Measurements from ENCODE around the gene GNG7.

The GNG7 gene

DNA sequence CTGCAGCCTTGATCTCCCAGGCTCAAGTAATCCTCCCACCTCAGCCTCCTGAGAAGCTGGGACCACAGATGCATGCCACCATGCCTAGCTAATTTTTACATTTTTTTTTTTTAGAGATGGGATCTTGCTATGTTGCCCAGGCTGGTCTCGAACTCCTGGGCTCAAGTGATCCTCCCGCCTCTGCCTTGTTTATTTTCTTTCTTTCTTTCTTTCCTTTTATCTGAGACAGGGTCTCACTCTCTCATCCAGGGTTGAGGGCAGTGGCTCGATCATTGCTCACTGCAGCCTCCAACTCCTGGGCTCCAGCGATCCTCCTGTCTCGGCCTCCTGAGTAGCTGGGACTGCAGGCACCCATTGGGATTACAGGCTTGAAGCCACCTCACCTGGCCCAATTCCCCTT, 3.8 kb upstream of the GNG7 start:
- ChIA-PET CTCF (no interaction called here), POLR2A (no interaction called here)
- no peak for DNase-seq (ENCODE audit: extremely low spot score)
- TF ChIP-seq ELF4 (IDR thresholded peaks at IDR 0.05) (no peak), FOXK2 (IDR thresholded peaks at IDR 0.05) (no peak), HDGF (IDR thresholded peaks at IDR 0.05; ENCODE audit: borderline replicate concordance) (no peak), SUZ12 (IDR thresholded peaks at IDR 0.05) (no peak)

DNA sequence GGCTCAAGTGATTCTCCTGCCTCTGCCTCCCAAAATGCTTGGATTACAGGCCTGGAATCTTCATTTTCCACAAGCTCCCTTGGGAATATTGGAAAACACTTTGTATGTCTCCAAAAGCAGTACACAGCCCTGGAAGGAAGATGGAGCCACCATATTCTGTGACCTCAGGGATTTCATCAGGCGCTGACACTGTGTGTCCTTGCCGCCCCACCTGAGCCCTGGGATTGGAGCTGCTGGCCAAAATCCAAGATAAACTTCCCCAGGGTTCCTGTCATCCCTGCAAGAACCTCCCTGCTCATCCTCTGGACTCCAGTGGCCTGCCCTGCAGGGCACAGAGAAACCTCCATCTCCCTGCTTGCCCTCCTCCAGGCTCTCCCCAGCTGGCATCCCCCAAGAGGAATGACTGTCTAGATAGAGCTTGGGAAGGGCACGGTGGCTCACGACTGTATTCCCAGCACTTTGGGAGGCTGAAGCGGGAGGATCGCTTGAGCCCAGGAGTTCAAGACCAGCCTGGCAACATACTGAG, 1.3 kb upstream of the GNG7 start:
- CTCF ChIA-PET, result no interaction called here
- POLR2A ChIA-PET, result interaction anchor here (1.0 kb wide), 1 partner anchor 32 kb away, joined by 3 read pairs; no protein-coding TSS in a partner anchor
- no peak for DNase-seq (ENCODE audit: extremely low spot score)
- TF ChIP-seq HDGF (IDR thresholded peaks at IDR 0.05; ENCODE audit: borderline replicate concordance) (no peak), L3MBTL2 (conservative IDR thresholded peaks at IDR 0.05) (no peak), CTBP1 (IDR thresholded peaks at IDR 0.05; ENCODE audit: borderline replicate concordance) (no peak), FOXA1 (IDR thresholded peaks at IDR 0.05) (no peak), PKNOX1 (IDR thresholded peaks at IDR 0.05) (no peak)

- ChIA-PET POLR2A (interaction anchor here (1.0 to 1.2 kb wide), 2 partner anchors 14 to 32 kb away, joined by 3 to 4 read pairs; no protein-coding TSS in a partner anchor), CTCF (no interaction called here)
- TF ChIP-seq ELF4 (IDR thresholded peaks at IDR 0.05) (no peak), TARDBP (IDR thresholded peaks at IDR 0.05) (no peak), SP1 (IDR thresholded peaks at IDR 0.05) (no peak), NFRKB (IDR thresholded peaks at IDR 0.05) (no peak), FOXA1 (IDR thresholded peaks at IDR 0.05) (no peak), PKNOX1 (IDR thresholded peaks at IDR 0.05) (no peak), HDGF (IDR thresholded peaks at IDR 0.05; ENCODE audit: borderline replicate concordance) (no peak), FOXM1 (IDR thresholded peaks at IDR 0.05; ENCODE audit: borderline replicate concordance) (no peak), ZNF384 (IDR thresholded peaks at IDR 0.05) (no peak), FOXK2 (IDR thresholded peaks at IDR 0.05) (no peak), CTBP1 (IDR thresholded peaks at IDR 0.05; ENCODE audit: borderline replicate concordance) (no peak), BHLHE40 (IDR thresholded peaks at IDR 0.05; ENCODE audit: borderline replicate concordance) (no peak), L3MBTL2 (conservative IDR thresholded peaks at IDR 0.05) (no peak), LEF1 (IDR thresholded peaks at IDR 0.05; ENCODE audit: borderline replicate concordance) (no peak), ARNT (IDR thresholded peaks at IDR 0.05) (no peak), SUZ12 (IDR thresholded peaks at IDR 0.05) (no peak)
- no peak for DNase-seq (ENCODE audit: extremely low spot score)
Observed at GRCh38 chr19:2703077-2703437, 563 bp upstream of the GNG7 start.

GRCh38 chr19:2701361-2702169, 929 bp downstream of the GNG7 start:
- CTCF ChIA-PET, result interaction anchor here (0.5 to 1.1 kb wide), 2 partner anchors 23 to 53 kb away, joined by 3 to 4 read pairs; no protein-coding TSS in a partner anchor
- no peak for DNase-seq (ENCODE audit: extremely low spot score)
- POLR2A ChIA-PET, result interaction anchor here (0.6 to 1.2 kb wide), 3 partner anchors 16 to 53 kb away, joined by 3 to 4 read pairs (median 3); no protein-coding TSS in a partner anchor
- no peak for TF ChIP-seq SUZ12 (IDR thresholded peaks at IDR 0.05)
- TF ChIP-seq FOXM1 (IDR thresholded peaks at IDR 0.05; ENCODE audit: borderline replicate concordance), result no peak
- no peak for TF ChIP-seq CTBP1 (IDR thresholded peaks at IDR 0.05; ENCODE audit: borderline replicate concordance)
- TF ChIP-seq FOXA1 (IDR thresholded peaks at IDR 0.05), result no peak
- TF ChIP-seq TARDBP (IDR thresholded peaks at IDR 0.05), result no peak
- no peak for TF ChIP-seq ARNT (IDR thresholded peaks at IDR 0.05)
- no peak for TF ChIP-seq NFRKB (IDR thresholded peaks at IDR 0.05)
- no peak for TF ChIP-seq HDGF (IDR thresholded peaks at IDR 0.05; ENCODE audit: borderline replicate concordance)
- TF ChIP-seq SP1 (IDR thresholded peaks at IDR 0.05), result no peak
- no peak for TF ChIP-seq PKNOX1 (IDR thresholded peaks at IDR 0.05)
- TF ChIP-seq FOXK2 (IDR thresholded peaks at IDR 0.05), result no peak
- no peak for TF ChIP-seq L3MBTL2 (conservative IDR thresholded peaks at IDR 0.05)

DNA sequence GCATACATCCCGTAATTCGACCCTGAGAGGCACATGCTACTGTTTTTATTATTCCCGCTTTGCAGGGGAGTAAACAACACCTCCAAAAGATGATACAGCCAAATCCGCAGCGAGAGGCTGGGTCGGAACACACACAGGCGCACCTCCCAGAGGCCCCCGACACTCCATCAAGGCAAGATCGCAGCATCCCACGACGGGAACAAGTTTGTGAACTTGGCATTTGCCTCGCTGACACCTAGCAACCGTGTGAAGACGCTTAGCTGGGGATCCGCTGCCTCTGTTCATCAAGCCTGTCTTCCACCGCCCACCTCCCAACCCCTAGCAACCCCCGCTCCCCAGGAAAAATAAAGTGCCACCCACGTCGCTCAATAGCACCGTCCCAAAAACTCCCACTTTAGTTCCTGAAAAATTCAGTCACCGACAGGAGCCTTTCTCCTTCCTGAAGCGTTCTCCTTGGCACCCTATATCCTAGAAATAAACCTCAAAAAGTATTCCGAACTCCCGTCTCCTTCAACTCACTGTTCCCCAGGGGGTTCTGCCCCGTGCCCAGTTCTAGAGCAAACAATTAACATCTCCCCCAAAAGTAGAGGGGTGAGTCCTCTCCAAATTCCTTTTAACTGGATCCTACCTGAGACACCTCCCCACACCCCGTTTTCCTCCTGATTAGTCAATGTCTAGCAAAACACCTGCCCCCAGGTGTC, 1.7 kb downstream of the GNG7 start:
- DNase-seq (ENCODE audit: extremely low spot score), result no peak
- ChIA-PET CTCF (interaction anchor here (1.1 kb wide), 1 partner anchor 52 kb away, joined by 4 read pairs; no protein-coding TSS in a partner anchor), POLR2A (interaction anchor here (0.6 to 1.1 kb wide), 2 partner anchors 38 to 52 kb away, joined by 3 read pairs; no protein-coding TSS in a partner anchor)
- TF ChIP-seq TARDBP (IDR thresholded peaks at IDR 0.05) (no peak), L3MBTL2 (conservative IDR thresholded peaks at IDR 0.05) (0 out of 2 replicates have a peak, but pooled peaks have one; percentile 39)
